Liver (tissue), 3 donors: ENCODE data around the gene RAB32.

Experiments
- CTCF ChIP-seq: fragments of 150-350 bp; IDR thresholded peaks from 2 replicates; pipeline ENCODE4 v1.5.1; 2017; ENCODE audit warnings: improper control_type of control experiment, low read depth, low read length; ENCODE audit not compliant: missing input control
- EGR1 ChIP-seq, 2 donors: IDR thresholded peaks; 2 replicates each; pipeline ENCODE4 v1.6.1; 2016 to 2018; ENCODE audit warnings: antibody characterized with exemption in 2 of 2, low read depth in 2 of 2
- FOXA1 ChIP-seq: IDR thresholded peaks from 2 replicates; pipeline ENCODE4 v1.6.1; 2016; ENCODE audit warnings: antibody characterized with exemption
- FOXA2 ChIP-seq: IDR thresholded peaks from 2 replicates; pipeline ENCODE4 v1.6.1; 2016; ENCODE audit warnings: antibody characterized with exemption
- GABPA ChIP-seq, 2 donors: IDR thresholded peaks in 1 of 2; conservative IDR thresholded peaks in 1 of 2; 2 replicates each; pipeline ENCODE4 v1.6.1; 2016; ENCODE audit warnings: antibody characterized with exemption in 2 of 2, mild to moderate bottlenecking in 1 of 2, moderate library complexity in 1 of 2
- MAX ChIP-seq: IDR thresholded peaks from 2 replicates; pipeline ENCODE4 v1.6.1; 2016; ENCODE audit warnings: antibody characterized with exemption
- SP1 ChIP-seq: IDR thresholded peaks from 2 replicates; pipeline ENCODE4 v1.6.1; 2018; ENCODE audit warnings: antibody characterized with exemption, mild to moderate bottlenecking
- TAF1 ChIP-seq: conservative IDR thresholded peaks from 2 replicates; pipeline ENCODE4 v1.6.1; 2016; ENCODE audit warnings: antibody characterized with exemption, mild to moderate bottlenecking
- YY1 ChIP-seq: IDR thresholded peaks from 2 replicates; pipeline ENCODE4 v1.6.1; 2016; ENCODE audit warnings: antibody characterized with exemption, mild to moderate bottlenecking
- TF ChIP-seq, protein P1 (sequence below): IDR thresholded peaks from 2 replicates; pipeline ENCODE4 v1.6.1; 2016; ENCODE audit warnings: antibody characterized with exemption, mild to moderate bottlenecking
- TF ChIP-seq, protein P2 (sequence below): IDR thresholded peaks from 2 replicates; pipeline ENCODE4 v1.6.1; 2016; ENCODE audit warnings: antibody characterized with exemption
- donor health status: healthy.
- donor health status: healthy.

- TF ChIP-seq SP1: no peak
- no peak for TF ChIP-seq CTCF
- TF ChIP-seq, protein P1, sequence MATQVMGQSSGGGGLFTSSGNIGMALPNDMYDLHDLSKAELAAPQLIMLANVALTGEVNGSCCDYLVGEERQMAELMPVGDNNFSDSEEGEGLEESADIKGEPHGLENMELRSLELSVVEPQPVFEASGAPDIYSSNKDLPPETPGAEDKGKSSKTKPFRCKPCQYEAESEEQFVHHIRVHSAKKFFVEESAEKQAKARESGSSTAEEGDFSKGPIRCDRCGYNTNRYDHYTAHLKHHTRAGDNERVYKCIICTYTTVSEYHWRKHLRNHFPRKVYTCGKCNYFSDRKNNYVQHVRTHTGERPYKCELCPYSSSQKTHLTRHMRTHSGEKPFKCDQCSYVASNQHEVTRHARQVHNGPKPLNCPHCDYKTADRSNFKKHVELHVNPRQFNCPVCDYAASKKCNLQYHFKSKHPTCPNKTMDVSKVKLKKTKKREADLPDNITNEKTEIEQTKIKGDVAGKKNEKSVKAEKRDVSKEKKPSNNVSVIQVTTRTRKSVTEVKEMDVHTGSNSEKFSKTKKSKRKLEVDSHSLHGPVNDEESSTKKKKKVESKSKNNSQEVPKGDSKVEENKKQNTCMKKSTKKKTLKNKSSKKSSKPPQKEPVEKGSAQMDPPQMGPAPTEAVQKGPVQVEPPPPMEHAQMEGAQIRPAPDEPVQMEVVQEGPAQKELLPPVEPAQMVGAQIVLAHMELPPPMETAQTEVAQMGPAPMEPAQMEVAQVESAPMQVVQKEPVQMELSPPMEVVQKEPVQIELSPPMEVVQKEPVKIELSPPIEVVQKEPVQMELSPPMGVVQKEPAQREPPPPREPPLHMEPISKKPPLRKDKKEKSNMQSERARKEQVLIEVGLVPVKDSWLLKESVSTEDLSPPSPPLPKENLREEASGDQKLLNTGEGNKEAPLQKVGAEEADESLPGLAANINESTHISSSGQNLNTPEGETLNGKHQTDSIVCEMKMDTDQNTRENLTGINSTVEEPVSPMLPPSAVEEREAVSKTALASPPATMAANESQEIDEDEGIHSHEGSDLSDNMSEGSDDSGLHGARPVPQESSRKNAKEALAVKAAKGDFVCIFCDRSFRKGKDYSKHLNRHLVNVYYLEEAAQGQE: no peak
- no peak for TF ChIP-seq GABPA (IDR thresholded peaks at IDR 0.05 in 1 of 2, conservative IDR thresholded peaks at IDR 0.05 in 1 of 2)
- no peak for TF ChIP-seq FOXA2
- no peak for TF ChIP-seq YY1
- TF ChIP-seq FOXA1: no peak
- no peak for TF ChIP-seq MAX
- no peak for TF ChIP-seq TAF1
- TF ChIP-seq EGR1 (IDR thresholded peaks at IDR 0.05; ENCODE audit: low read depth in 2 of 2): no peak
- TF ChIP-seq, protein P2, sequence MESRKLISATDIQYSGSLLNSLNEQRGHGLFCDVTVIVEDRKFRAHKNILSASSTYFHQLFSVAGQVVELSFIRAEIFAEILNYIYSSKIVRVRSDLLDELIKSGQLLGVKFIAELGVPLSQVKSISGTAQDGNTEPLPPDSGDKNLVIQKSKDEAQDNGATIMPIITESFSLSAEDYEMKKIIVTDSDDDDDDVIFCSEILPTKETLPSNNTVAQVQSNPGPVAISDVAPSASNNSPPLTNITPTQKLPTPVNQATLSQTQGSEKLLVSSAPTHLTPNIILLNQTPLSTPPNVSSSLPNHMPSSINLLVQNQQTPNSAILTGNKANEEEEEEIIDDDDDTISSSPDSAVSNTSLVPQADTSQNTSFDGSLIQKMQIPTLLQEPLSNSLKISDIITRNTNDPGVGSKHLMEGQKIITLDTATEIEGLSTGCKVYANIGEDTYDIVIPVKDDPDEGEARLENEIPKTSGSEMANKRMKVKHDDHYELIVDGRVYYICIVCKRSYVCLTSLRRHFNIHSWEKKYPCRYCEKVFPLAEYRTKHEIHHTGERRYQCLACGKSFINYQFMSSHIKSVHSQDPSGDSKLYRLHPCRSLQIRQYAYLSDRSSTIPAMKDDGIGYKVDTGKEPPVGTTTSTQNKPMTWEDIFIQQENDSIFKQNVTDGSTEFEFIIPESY: no peak
Observed at GRCh38 chr6:146601352-146601751, 57.7 kb downstream of the RAB32 start.
